ENCODE data around the gene TARDBP.
"Not testable (repeated sequence)": the region's sequence is repeated elsewhere in the genome, so short reads cannot be mapped to it uniquely, and the experiment has no call there.

The TARDBP gene

DNA sequence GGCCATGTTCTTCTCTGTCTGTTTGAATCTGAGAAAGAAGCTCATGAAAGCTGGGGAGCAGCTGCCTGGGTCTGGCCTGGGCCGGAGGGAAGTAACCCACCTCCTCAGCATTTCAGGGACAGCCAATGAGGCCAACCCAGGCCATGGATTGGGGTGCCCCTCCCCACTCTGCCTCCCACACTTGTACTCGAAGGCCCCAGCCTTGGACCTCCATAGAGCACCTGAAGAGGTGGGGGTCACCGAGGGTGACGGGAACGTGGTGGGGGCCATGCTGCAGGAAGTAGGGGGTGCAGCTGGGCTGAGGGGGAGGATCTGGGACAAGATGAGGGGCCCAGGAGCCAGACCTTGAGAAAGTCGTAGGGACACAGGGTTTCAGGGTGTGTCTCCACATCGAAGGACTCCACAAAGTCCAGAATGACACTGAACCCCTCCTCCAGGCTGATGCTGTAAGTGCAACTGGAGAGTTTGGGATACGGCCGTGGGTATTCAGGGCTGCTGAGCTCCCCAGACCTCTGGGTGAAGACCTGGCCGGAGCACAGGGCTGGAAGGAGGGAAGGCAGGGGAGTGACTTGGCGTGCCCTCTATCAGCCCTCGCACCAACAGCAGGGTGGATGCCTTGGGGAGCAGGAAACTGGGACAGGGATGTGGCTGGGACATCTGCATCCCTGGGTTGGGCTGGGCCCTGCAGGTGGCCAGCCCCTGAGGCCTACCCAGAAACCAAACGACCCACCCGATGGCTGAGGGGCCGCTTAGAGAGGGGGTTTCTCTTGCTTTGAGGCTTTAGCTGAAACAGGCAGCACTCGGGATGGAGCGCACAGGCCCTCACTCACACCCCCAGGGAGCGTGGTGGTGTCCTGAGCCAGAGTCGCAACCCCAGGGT is 30.8 kb downstream of the TARDBP start:
- no peak for DNase-seq (ENCODE audit: low spot score)

DNA sequence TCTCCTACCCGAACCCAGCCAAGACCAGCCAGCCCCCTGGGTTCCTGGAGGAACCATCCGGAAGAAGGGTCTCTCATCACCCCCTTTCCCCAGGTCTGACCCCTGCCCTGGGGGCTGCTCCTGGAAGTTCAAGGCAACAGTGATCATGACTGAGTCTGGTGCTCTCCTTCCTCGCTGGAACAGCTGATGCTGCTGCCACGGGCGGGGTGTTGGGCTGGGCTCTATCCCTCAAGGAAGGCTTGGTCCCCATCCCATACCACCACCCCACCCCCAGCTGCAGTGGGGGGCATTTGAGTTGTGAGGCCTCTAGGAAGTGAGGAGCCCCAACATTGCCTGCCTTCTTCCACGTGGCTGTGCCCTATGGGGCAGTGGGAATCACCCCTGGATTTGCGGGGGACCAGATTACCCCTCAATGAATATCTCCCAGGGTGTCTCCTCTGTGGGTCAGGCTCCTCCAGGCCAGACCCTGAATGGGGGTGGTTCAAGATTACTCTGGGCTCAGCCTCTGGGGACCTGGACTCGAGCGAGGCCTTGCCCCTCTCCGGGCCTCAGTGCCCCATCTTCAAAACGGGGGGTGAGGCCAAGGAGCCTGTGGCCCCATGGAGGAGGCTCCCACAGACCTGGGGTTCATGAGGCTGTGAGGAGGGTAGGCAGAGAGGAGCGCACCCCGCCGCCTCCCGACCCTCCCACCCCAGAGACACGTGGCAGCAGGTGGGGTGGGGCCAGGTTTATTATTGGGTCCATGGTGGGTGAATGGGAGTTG is 31.8 kb downstream of the TARDBP start:
- no peak for DNase-seq (ENCODE audit: low spot score)

GRCh38 chr1:11044849-11045427 is 32.5 kb downstream of the TARDBP start:
- DNase-seq (ENCODE audit: low spot score) = no peak

DNA sequence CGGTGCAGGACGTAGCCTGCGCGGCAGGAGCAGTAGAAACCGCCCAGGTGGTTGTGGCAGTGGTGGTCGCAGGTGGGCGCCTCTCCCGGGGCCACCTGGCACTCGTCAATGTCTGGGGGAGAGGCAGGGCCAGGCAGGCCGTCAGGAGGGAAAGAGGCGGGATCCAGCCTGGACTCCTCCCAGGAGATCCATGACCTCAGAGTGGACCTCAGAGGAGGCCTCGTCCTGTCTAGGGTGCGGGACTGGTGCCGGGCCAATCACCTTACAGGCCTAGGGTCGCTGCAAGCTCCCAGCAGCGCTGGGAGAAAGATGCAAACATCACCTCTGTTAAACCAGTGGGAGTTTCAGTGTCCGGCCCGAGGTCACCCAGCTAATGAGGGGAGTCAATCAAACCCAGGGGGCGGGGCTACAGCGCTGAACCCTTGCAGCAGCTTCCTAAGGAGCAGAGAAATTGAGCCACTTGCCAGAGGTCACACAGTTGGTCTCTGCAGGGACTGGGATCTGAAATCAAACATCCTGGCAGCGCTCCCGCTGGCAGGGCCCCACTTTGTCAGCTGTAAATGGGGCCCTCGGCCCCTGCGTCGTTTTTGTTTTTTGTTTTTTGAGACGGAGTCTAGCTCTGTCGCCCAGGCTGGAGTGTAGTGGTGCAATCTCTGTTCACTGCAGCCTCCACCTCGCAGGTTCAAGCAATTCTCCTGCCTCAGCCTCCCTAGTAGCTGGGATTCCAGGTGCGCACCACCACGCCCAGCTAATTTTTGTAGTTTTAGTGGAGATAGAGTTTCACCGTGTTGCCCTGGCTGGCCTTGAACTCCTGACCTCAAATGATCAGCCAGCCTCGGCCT is 33.2 kb downstream of the TARDBP start:
- no peak for DNase-seq (ENCODE audit: low spot score)

DNA sequence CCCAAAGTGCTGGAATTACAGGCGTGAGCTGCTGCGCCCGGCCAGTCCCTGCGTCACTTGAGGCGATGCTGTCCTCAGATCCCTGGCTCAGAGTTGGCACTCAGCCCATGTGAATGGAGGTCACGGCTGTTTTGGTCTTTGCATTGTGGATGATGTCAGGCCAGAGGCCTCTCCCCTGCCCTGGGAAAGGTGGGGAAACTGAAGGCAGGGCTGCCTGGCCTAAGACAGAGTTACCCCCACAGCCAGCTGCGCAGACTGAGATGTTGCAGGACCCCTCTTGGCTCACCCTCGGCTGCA is 33.8 kb downstream of the TARDBP start:
- no peak for DNase-seq (ENCODE audit: low spot score)

GRCh38 chr1:11046625-11047365 is 34.3 kb downstream of the TARDBP start, which contains the start of gene MASP2:
Gene MASP2, minus strand, starts transcription at chr1:11047239. Its CDS starts 32 bp downstream, at chr1:11047207.
- no peak for DNase-seq (ENCODE audit: low spot score)

GRCh38 chr1:11051121-11051520 is 38.7 kb downstream of the TARDBP start:
- not testable (repeated sequence) for DNase-seq (ENCODE audit: low spot score)

DNA sequence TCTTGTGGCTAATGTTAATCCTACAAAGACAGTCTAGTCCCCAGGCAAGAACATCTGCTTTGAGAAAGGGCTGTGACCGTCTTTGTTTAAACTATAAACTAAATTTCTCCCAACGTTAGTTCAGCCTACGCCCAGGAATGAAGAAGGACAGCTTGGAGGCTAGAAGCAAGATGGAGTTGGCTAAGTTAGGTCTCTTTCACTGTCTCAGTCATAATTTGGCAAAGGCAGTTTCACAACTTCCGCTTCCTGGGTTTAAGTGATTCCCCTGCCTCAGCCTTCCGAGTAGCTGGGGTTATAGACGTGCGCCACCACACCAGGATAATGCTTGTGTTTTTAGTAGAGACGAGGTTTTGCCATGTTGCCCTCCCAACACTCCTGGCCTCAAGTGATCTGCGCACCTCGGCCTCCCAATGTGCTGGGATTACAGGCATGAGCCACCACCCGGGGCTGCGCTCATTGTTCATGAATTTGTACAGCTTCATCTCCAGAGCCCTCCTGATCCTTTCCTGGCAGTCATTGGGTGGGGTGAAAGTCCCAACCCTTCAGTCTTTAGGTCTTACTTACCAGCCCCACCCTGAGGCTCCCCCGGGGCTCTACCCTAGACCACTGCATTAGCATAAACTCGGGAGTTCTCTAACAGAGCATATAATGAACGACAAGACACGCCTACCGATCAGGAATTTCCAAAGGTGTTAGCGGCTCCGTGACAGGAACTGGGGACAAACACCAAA is 39.5 kb downstream of the TARDBP start:
- DNase-seq (ENCODE audit: low spot score) = no peak

GRCh38 chr1:11052839-11053757 is 40.6 kb downstream of the TARDBP start:
- DNase-seq (ENCODE audit: low spot score) = no peak

GRCh38 chr1:11053758-11054137 is 41.3 kb downstream of the TARDBP start:
- no peak for DNase-seq (ENCODE audit: low spot score)

- no peak for DNase-seq (ENCODE audit: low spot score)
These were observed 41.7 kb downstream of the TARDBP start for GRCh38 chr1:11054181-11054580.

DNA sequence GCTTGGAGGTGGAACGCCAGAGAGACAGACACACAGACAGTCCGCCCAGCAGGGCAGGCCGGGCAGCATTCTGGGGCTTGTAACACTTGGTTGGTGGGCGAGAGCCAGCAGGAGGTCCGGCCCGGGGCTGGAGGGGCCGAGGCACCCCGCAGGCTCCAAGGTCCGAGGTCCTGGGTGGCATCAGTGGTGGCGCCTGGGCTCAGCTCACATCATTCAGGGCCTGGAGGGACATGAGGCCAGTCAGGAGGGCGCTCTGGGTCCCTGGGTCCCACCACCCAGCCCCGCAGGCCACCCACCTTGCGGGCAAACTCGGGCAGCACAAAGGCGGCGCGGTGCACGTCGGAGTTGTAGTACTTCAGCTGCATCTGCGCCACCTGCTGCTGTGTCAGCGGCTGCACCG is 42.2 kb downstream of the TARDBP start:
- no peak for DNase-seq (ENCODE audit: low spot score)

DNA sequence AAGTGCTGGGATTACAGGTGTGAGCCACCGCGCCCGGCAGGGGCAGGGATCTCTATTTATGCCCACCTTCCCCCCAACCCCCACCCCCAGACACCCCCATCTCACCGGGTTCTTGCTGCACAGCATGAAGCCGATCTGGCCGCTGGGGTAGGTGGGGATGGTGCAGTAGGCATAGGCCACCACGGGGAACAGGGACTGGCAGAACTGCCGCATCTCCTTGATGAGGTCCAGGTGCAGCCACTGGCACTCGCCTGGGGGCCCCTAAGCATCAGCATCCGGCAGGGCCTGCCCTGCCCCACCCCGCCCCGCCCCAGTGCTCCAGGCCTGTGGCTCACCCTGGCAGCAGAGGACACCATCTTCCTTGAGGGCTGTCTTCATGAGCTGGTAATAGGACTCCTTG is 43.2 kb downstream of the TARDBP start:
- no peak for DNase-seq (ENCODE audit: low spot score)

- DNase-seq (ENCODE audit: low spot score) = no peak
These were observed 44.0 kb downstream of the TARDBP start for GRCh38 chr1:11056504-11056903.

- no peak for DNase-seq (ENCODE audit: low spot score)
These were observed 45.0 kb downstream of the TARDBP start for GRCh38 chr1:11057477-11057876.

GRCh38 chr1:11058026-11058425 is 45.6 kb downstream of the TARDBP start:
- DNase-seq (ENCODE audit: low spot score) = no peak

- no peak for DNase-seq (ENCODE audit: low spot score)
These were observed 46.2 kb downstream of the TARDBP start for GRCh38 chr1:11058595-11059154.

DNA sequence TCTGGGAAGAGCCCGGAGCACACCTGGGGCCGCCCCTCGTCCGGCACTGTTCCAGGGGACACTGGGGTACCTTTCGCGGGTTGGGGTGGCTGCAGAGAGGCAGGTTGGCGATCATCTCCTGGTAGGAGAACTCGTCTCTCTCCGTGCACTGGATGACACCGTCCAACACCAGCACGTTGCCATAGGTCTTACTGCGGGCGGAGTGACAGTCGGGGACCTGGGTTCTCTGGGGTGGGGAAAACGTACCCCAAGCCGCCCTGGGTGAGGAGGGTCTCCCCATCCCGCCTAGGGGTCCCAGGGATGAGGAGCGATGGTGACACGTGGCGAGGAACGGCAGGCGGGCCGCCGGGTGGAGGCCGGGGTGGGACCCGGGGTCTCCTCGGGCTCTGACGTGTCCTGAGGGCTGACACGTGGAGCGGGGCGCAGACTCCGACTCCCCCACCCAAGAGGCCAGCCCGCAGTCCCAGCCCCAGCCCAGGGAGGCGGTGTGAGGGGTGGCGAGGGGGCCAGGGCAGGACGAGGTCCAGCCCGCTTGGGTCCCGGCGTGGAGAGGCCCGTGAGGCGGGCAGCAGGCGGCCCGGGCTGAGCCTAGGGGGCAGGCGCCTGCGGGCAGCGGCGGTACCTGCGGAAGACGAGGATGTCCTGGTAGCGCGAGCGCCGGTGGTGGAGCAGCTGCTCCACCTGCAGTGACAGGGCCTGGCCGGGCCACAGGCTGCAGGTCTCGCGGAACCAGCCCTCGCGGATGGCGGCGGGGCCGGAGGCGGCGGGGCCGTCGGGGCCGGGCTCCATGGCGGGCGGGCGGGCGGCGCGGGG is 46.9 kb downstream of the TARDBP start:
- no peak for DNase-seq (ENCODE audit: low spot score)

All from LoVo (cell line).